ENCODE measurements around the gene PTPN4.

The PTPN4 gene

DNA sequence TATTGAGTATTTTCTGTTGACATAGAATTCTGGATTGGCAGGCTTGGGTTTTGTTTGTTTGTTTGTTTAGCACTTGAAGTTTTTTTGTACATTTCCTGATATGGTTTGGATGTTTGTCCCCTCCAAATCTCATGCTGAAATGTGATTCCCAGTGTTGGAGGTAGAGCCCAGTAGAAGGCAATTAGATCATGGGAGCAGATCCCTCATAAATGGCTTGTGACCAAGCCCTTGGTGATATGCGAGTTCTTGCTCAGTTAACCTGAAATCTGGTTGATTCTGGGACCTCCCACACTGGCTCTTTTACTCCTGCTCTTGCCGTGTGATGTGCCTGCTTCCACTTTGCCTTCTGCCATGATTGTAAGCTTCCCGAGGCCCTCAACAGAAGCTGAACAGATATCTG, 98.0 kb downstream of the PTPN4 start:
- Histone ChIP-seq H3K18ac (ENCODE audit: low read depth in 1 of 2, low read length in 2 of 2) (no peak overlapping the region), H3K79me1 (replicated peaks; ENCODE audit: low read length, poor library complexity, severe bottlenecking) (peaks cover 25% of the 10 kb centered on the region), H4K91ac (ENCODE audit: low read length) (no peak overlapping the region), H3K4me1 (ENCODE audit: control insufficient read depth, insufficient read depth, low read depth, low read length) (no peaks in the 10 kb centered on the region), H3K4me2 (ENCODE audit: low read length, poor library complexity, severe bottlenecking) (no peak overlapping the region), H2AK5ac (ENCODE audit: low read length, severe bottlenecking) (no peak overlapping the region), H3K14ac (ENCODE audit: low read length in 2 of 2) (no peak overlapping the region), H3K9me3 (ENCODE audit: control insufficient read depth, low read length) (peaks cover 9% of the 10 kb centered on the region), H2AFZ (ENCODE audit: low read depth, low read length) (no peak overlapping the region), H3K36me3 (ENCODE audit: control insufficient read depth in 1 of 2, insufficient read depth in 2 of 2, low read depth in 1 of 2, low read length in 2 of 2) (no peaks in the 10 kb centered on the region), H3K27me3 (ENCODE audit: control insufficient read depth in 1 of 2, insufficient read depth in 1 of 2, low read length in 2 of 2) (no peaks in the 10 kb centered on the region), H3K9ac (ENCODE audit: low read length) (no peak overlapping the region), H3K23ac (ENCODE audit: low read length in 2 of 2) (no peak overlapping the region), H3K4ac (ENCODE audit: low read depth in 1 of 2, low read length in 2 of 2) (no peak overlapping the region), H2BK120ac (ENCODE audit: low read depth, low read length) (no peak overlapping the region), H3K4me3 (ENCODE audit: insufficient read depth in 1 of 2, low read depth in 1 of 2, low read length in 2 of 2) (no peak overlapping the region), H2BK5ac (ENCODE audit: low read depth, low read length, poor library complexity, severe bottlenecking) (no peak overlapping the region), H4K8ac (ENCODE audit: low read length) (no peak overlapping the region), H3K27ac (ENCODE audit: low read length, poor library complexity, severe bottlenecking) (no peak overlapping the region), H2BK12ac (ENCODE audit: low read length in 2 of 2) (no peak overlapping the region), H2BK15ac (ENCODE audit: low read depth, poor library complexity, severe bottlenecking) (no peak overlapping the region)
- 95% methylated on average over 3 of the region's 3 CpGs for whole genome bisulfite sequencing
- no peak for DNase-seq

DNA sequence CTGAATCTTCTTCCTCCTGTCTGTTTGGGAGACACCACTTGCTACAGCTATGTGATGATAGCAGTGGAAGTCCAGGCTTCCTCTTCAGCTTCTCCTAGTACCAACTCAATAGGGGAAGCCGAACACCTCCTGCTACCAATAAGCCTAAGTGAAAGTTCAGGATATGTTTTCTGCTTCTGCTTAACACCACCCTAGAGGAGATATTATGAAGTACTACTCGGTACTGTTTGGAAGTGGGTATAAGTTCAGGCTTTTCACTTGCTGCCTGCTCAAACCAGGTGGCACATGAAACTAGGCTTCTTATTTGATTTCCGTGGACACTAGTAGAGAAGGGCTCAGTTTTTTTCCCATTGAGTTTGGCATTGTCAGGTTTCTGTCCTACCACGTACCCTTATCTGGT, 99.8 kb downstream of the PTPN4 start:
- Histone ChIP-seq H3K36me3 (ENCODE audit: control insufficient read depth in 1 of 2, insufficient read depth in 2 of 2, low read depth in 1 of 2, low read length in 2 of 2) (peaks cover 0 to 3% of the 10 kb centered on the region in 2 experiments), H4K8ac (ENCODE audit: low read length) (no peak overlapping the region), H3K18ac (ENCODE audit: low read depth in 1 of 2, low read length in 2 of 2) (no peak overlapping the region), H3K4me2 (ENCODE audit: low read length, poor library complexity, severe bottlenecking) (no peak overlapping the region), H4K91ac (ENCODE audit: low read length) (no peak overlapping the region), H2AK5ac (ENCODE audit: low read length, severe bottlenecking) (no peak overlapping the region), H3K79me1 (replicated peaks; ENCODE audit: low read length, poor library complexity, severe bottlenecking) (peaks cover 16% of the 10 kb centered on the region), H3K9ac (ENCODE audit: low read length) (no peak overlapping the region), H3K4ac (ENCODE audit: low read depth in 1 of 2, low read length in 2 of 2) (no peak overlapping the region), H2AFZ (ENCODE audit: low read depth, low read length) (no peak overlapping the region), H2BK15ac (ENCODE audit: low read depth, poor library complexity, severe bottlenecking) (no peak overlapping the region), H3K27me3 (ENCODE audit: control insufficient read depth in 1 of 2, insufficient read depth in 1 of 2, low read length in 2 of 2) (no peaks in the 10 kb centered on the region), H3K4me3 (ENCODE audit: insufficient read depth in 1 of 2, low read depth in 1 of 2, low read length in 2 of 2) (no peak overlapping the region), H3K14ac (ENCODE audit: low read length in 2 of 2) (no peak overlapping the region), H3K4me1 (ENCODE audit: control insufficient read depth, insufficient read depth, low read depth, low read length) (no peaks in the 10 kb centered on the region), H2BK120ac (ENCODE audit: low read depth, low read length) (no peak overlapping the region), H3K27ac (ENCODE audit: low read length, poor library complexity, severe bottlenecking) (no peak overlapping the region), H3K9me3 (ENCODE audit: control insufficient read depth, low read length) (no peaks in the 10 kb centered on the region), H3K23ac (ENCODE audit: low read length in 2 of 2) (no peak overlapping the region), H2BK12ac (ENCODE audit: low read length in 2 of 2) (no peak overlapping the region), H2BK5ac (ENCODE audit: low read depth, low read length, poor library complexity, severe bottlenecking) (no peak overlapping the region)
- 83% methylated on average over 2 of the region's 4 CpGs for WGBS
- no peak for DNase-seq

- H2BK15ac ChIP-seq (ENCODE audit: low read depth, poor library complexity, severe bottlenecking), result no peak overlapping the region
- no peak overlapping the region for H3K4me3 ChIP-seq (ENCODE audit: insufficient read depth in 1 of 2, low read depth in 1 of 2, low read length in 2 of 2)
- no peak for DNase-seq
Observed at GRCh38 chr2:119860924-119861323, 101.2 kb downstream of the PTPN4 start.

GRCh38 chr2:119862127-119862889, 102.6 kb downstream of the PTPN4 start:
- DNase-seq, result no peak
- Histone ChIP-seq H2AK5ac (ENCODE audit: low read length, severe bottlenecking) (no peak overlapping the region), H3K79me1 (replicated peaks; ENCODE audit: low read length, poor library complexity, severe bottlenecking) (peaks cover 5% of the 10 kb centered on the region), H2BK120ac (ENCODE audit: low read depth, low read length) (no peak overlapping the region), H3K27me3 (ENCODE audit: control insufficient read depth in 1 of 2, insufficient read depth in 1 of 2, low read length in 2 of 2) (no peaks in the 10 kb centered on the region), H4K91ac (ENCODE audit: low read length) (no peak overlapping the region), H3K23ac (ENCODE audit: low read length in 2 of 2) (no peak overlapping the region), H3K4me1 (ENCODE audit: control insufficient read depth, insufficient read depth, low read depth, low read length) (no peaks in the 10 kb centered on the region), H2BK12ac (ENCODE audit: low read length in 2 of 2) (no peak overlapping the region), H3K4me3 (ENCODE audit: insufficient read depth in 1 of 2, low read depth in 1 of 2, low read length in 2 of 2) (no peak overlapping the region), H3K9me3 (ENCODE audit: control insufficient read depth, low read length) (no peaks in the 10 kb centered on the region), H2BK5ac (ENCODE audit: low read depth, low read length, poor library complexity, severe bottlenecking) (no peak overlapping the region), H3K14ac (ENCODE audit: low read length in 2 of 2) (no peak overlapping the region), H3K4me2 (ENCODE audit: low read length, poor library complexity, severe bottlenecking) (no peak overlapping the region), H3K18ac (ENCODE audit: low read depth in 1 of 2, low read length in 2 of 2) (no peak overlapping the region), H2BK15ac (ENCODE audit: low read depth, poor library complexity, severe bottlenecking) (no peak overlapping the region), H4K8ac (ENCODE audit: low read length) (no peak overlapping the region), H3K27ac (ENCODE audit: low read length, poor library complexity, severe bottlenecking) (no peak overlapping the region), H3K9ac (ENCODE audit: low read length) (no peak overlapping the region), H2AFZ (ENCODE audit: low read depth, low read length) (no peak overlapping the region), H3K4ac (ENCODE audit: low read depth in 1 of 2, low read length in 2 of 2) (no peak overlapping the region), H3K36me3 (ENCODE audit: control insufficient read depth in 1 of 2, insufficient read depth in 2 of 2, low read depth in 1 of 2, low read length in 2 of 2) (peaks cover 0 to 3% of the 10 kb centered on the region in 2 experiments)
- 100% methylated on average over 1 of the region's 3 CpGs for WGBS

More at GRCh38 chr2:119860924-119861323, 101.2 kb downstream of the PTPN4 start:
- H2BK12ac ChIP-seq (ENCODE audit: low read length in 2 of 2), result no peak overlapping the region
- no peaks in the 10 kb centered on the region for H3K9me3 ChIP-seq (ENCODE audit: control insufficient read depth, low read length)
- H2BK120ac ChIP-seq (ENCODE audit: low read depth, low read length), result no peak overlapping the region
- WGBS, result 95% methylated on average over 7 of the region's 7 CpGs
- no peak overlapping the region for H2BK5ac ChIP-seq (ENCODE audit: low read depth, low read length, poor library complexity, severe bottlenecking)
- peaks cover 0 to 3% of the 10 kb centered on the region in 2 experiments for H3K36me3 ChIP-seq (ENCODE audit: control insufficient read depth in 1 of 2, insufficient read depth in 2 of 2, low read depth in 1 of 2, low read length in 2 of 2)
- peaks cover 9% of the 10 kb centered on the region for H3K79me1 ChIP-seq (replicated peaks; ENCODE audit: low read length, poor library complexity, severe bottlenecking)
- H2AFZ ChIP-seq (ENCODE audit: low read depth, low read length), result no peak overlapping the region
- no peak overlapping the region for H4K8ac ChIP-seq (ENCODE audit: low read length)
- H2AK5ac ChIP-seq (ENCODE audit: low read length, severe bottlenecking), result no peak overlapping the region
- H4K91ac ChIP-seq (ENCODE audit: low read length), result no peak overlapping the region
- H3K27ac ChIP-seq (ENCODE audit: low read length, poor library complexity, severe bottlenecking), result no peak overlapping the region
- H3K4me2 ChIP-seq (ENCODE audit: low read length, poor library complexity, severe bottlenecking), result no peak overlapping the region
- no peak overlapping the region for H3K4ac ChIP-seq (ENCODE audit: low read depth in 1 of 2, low read length in 2 of 2)
- H3K23ac ChIP-seq (ENCODE audit: low read length in 2 of 2), result no peak overlapping the region
- no peaks in the 10 kb centered on the region for H3K4me1 ChIP-seq (ENCODE audit: control insufficient read depth, insufficient read depth, low read depth, low read length)
- H3K18ac ChIP-seq (ENCODE audit: low read depth in 1 of 2, low read length in 2 of 2), result no peak overlapping the region
- no peak overlapping the region for H3K14ac ChIP-seq (ENCODE audit: low read length in 2 of 2)
- no peaks in the 10 kb centered on the region for H3K27me3 ChIP-seq (ENCODE audit: control insufficient read depth in 1 of 2, insufficient read depth in 1 of 2, low read length in 2 of 2)
- H3K9ac ChIP-seq (ENCODE audit: low read length), result no peak overlapping the region

Measured in mesenchymal stem cell (in vitro differentiated cells and primary cell).